Coronary artery (tissue), 2 donors: ENCODE data around the gene SAPCD1.

Source experiments
- DNase-seq: peaks from one replicate; pipeline ENCODE4 v3.0.0-alpha.2; 2017; ENCODE audit warnings: low spot score
- H3K27ac ChIP-seq, 2 donors: fragments of 200-600 bp; sonication (generic); one replicate each; pipeline ENCODE4 v1.5.1; 2016 to 2019
- H3K4me3 ChIP-seq: fragments of 200-600 bp; sonication (generic); 2 replicates; pipeline ENCODE4 v1.5.1; 2016; ENCODE audit warnings: mild to moderate bottlenecking, moderate library complexity
- TF ChIP-seq, protein P1 (sequence below): fragments of 200-600 bp; sonication (generic); IDR thresholded peaks from one replicate; pipeline ENCODE4 v1.5.1; 2019; ENCODE audit warnings: antibody characterized with exemption

The SAPCD1 gene

DNA sequence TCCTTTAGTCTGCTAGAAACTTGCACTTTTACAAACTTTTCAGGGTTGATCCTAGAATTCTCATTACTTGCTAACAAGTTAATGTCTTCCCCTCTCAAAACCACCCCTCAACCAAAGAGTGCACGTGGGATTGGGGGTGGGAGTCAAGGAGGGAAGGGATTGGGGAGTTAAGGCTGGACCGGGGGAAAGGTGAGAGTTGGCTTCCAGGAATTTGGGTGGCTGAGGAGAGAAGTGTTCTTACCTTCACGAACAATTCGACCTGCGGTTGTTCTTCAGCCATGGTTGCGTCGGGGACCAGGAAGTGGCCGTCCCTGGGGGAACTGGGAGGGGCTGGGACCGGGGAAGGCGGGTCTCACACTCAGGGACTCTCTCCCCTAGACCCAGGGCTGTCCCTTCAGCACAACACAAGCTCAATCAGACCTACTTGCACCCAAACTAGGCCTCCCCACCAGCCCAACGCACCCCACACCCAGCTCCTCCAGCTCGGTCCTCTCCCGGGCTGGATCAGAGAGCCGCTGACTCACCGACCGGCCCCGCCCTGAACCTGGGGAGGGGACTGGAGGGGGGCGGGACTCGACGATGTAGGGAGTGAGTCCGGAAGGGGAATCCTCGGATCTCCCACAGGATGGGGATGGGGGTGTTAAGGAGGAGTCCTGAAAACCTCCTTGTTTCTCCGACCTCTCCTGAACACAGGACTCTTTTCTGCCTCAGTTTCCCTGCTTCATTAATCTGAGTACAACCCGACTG lies 26.3 kb upstream of the SAPCD1 start, which contains the start of gene CLIC1:
Gene CLIC1, minus strand, starts transcription at position 510 of the 747 bp plus-strand sequence. Its CDS starts 230 bp downstream, at position 280.
- peak; percentile 95 for DNase-seq
- Histone ChIP-seq H3K4me3 (peak within 1 kb of the TSS; percentile 76), H3K27ac (peak within 1 kb of the TSS; percentile 94 to 96)
- TF ChIP-seq, protein P1, sequence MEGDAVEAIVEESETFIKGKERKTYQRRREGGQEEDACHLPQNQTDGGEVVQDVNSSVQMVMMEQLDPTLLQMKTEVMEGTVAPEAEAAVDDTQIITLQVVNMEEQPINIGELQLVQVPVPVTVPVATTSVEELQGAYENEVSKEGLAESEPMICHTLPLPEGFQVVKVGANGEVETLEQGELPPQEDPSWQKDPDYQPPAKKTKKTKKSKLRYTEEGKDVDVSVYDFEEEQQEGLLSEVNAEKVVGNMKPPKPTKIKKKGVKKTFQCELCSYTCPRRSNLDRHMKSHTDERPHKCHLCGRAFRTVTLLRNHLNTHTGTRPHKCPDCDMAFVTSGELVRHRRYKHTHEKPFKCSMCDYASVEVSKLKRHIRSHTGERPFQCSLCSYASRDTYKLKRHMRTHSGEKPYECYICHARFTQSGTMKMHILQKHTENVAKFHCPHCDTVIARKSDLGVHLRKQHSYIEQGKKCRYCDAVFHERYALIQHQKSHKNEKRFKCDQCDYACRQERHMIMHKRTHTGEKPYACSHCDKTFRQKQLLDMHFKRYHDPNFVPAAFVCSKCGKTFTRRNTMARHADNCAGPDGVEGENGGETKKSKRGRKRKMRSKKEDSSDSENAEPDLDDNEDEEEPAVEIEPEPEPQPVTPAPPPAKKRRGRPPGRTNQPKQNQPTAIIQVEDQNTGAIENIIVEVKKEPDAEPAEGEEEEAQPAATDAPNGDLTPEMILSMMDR: no peak

DNA sequence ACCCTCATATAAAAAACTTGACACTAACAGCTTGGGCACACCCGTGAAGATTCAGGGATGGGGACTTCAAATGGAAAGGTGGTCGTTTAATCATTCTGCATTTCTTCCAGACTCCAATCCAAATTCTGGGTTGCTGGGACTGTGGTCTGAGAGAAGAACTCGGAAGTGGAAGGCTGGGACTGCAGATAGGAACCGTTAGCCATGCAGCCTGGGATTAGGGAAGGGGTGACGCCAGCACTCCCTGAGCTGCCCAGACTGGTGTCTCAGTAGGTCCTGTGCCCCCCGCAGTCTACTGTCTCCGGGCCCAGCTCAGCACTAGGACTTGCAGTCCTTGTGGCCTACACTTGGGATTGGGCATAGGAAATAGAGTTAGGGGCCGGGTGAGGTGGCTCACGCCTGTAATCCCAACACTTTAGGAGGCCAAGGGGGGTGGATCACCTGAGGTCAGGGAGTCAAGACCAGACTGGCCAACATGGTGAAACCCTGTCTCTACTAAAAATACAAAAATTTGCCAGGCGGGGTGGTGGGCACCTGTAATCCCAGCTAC lies 25.6 kb upstream of the SAPCD1 start:
- Histone ChIP-seq H3K27ac (peak overlapping the region; percentile 94 to 96), H3K4me3 (peak overlapping the region; percentile 76)
- TF ChIP-seq, protein P1: no peak
- no peak for DNase-seq

DNA sequence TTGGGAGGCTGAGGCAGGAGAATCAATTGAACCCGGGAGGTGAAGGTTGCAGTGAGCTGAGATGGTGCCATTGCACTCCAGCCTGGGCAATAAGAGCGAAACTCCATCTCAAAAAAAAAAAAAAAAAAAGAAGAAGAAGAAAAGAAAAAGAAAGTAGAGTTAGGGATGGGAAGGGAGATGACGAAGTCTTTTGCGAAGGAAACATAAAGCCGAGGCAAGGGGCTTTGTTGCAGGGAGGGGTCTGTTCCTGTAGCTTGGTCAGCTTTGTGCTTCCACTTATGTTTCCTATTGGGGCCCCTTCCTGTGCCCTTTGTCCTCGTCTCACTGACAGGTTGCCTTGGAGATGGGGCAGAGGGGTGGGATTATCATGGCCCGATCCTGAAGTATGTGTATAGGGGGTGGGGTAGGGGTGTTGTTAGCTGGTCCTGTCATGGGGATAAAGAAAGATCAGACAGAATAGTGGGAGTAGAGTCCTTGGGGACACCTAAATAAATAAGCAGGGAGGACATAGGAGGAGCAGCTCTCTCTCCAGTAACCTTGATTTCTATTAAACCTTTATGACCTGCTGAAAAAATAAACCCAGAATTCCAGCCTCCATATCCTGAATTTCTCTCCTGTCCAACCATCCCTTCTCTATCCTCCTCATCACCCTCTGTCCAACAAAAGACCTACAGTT lies 25.0 kb upstream of the SAPCD1 start:
- TF ChIP-seq, protein P1: no peak
- peak overlapping the region in 1 of 2 donors; percentile 94 for H3K27ac ChIP-seq
- peak overlapping the region; percentile 76 for H3K4me3 ChIP-seq
- DNase-seq: no peak

DNA sequence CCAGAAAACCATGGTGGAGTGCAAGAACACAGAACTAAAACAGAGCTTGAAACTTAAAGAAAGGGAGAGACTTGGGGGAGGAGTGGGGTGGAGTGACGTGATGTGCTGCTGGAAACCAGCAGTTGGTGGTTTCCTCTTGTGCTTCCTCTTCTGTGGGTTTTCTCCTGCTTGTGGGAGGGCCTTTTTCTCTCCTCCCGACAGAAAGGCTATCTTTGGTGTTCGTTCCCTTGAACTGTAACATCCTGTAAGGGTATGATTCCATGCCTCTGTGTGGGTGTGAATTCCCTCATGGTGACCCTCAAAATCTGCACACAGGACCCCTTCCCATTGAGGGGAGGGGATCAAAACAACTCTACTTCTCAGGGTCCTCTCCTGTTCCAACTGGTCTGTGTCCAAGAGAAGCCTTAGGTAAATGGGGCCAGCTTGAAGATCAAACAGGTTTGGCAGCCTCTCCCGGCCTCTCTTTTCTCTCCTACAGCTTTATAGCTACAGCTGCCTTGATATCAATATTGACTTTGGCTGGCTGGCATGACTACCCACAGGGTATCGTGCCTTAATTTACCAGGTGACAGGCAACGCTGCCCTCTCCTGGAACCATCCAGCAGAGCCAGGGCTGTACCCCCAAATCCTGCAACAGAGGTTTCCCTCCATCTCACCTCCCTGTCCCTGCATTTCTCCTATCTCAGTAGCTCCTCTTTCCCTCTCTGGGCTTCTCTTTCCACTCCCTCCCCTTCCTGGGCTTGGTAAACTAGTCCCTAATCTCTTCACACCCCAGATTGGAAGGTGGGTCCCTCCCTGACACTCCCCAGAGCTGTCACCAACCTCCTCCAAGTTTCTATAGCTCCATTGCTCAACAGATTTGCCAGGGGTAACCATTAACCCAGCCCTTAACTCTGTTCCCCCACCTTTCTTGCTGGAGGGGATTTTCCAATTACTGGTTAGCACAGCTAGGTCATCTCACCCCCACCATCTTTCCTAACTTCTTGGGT lies 24.2 kb upstream of the SAPCD1 start:
- peak overlapping the region; percentile 21 for H3K4me3 ChIP-seq
- peak overlapping the region; percentile 22 to 94 for H3K27ac ChIP-seq
- no peak for DNase-seq
- TF ChIP-seq, protein P1: no peak

DNA sequence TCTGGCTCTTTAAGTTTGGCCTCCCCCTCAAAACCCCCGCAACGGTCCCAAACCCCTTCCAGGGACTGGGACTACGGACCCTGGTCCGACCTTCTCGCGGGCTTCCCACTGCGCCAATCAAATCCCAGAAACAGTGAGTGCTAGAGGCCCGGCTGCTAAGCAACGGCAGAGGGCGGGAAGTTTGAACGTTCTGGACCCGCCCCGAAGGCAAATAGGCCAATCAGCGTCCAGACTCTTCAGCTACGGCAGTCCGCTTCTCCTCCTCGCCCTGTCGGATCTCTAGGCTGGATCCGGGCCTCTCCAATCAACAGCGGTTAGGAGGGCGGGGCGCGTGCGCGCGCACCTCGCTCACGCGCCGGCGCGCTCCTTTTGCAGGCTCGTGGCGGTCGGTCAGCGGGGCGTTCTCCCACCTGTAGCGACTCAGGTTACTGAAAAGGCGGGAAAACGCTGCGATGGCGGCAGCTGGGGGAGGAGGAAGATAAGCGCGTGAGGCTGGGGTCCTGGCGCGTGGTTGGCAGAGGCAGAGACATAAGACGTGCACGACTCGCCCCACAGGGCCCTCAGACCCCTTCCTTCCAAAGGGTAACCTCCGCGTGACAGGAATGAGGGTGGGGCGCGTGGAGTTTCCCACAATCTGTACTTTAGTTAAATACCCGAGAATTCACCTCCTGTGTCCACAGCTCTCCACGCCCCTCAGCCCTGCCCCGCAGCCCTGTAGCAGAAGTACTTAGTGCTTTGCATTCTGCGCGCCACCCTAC lies 22.6 kb upstream of the SAPCD1 start, which contains the start of gene MSH5:
Gene MSH5, plus strand, starts transcription at position 367 of the 758 bp plus-strand sequence. CDS start 462 bp downstream, outside the sequence.
- peak within 1 kb of the TSS; percentile 88 for H3K4me3 ChIP-seq
- TF ChIP-seq, protein P1: no peak
- DNase-seq: peak; percentile 99
- H3K27ac ChIP-seq: peak within 1 kb of the TSS; percentile 33 to 64
